ENCODE results near the gene WWC2.

WWC2 gene

GRCh38 chr4:183261953-183262775 lies 163.1 kb downstream of the WWC2 start:
- DNase-seq, result peak; percentile 65

GRCh38 chr4:183262776-183263100 lies 163.7 kb downstream of the WWC2 start:
- DNase-seq, result no peak

GRCh38 chr4:183263787-183264386 lies 164.8 kb downstream of the WWC2 start:
- DNase-seq, result no peak

GRCh38 chr4:183264614-183265013 lies 165.6 kb downstream of the WWC2 start:
- no peak for DNase-seq

DNA sequence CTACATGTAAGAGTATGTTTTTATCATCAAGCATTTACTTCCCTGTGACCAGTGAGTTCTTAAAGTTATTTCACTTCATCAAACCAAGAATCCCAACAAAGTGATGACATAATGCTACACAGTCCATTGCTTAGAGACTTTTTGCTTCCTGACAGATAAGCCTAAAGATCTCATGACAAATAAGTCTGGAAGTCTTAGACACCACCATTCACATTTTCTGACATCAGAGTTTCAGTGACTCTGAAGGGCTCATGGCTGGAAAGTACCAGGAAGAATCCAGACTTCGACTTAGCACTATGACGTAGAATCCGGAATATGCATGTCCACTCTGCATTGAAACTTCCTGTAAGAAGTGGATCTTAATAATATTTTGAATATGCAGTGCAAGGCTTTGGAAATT lies 167.3 kb downstream of the WWC2 start:
- DNase-seq, result no peak

GRCh38 chr4:183268556-183268955 lies 169.5 kb downstream of the WWC2 start:
- DNase-seq, result no peak

- no peak for DNase-seq
These were observed 173.3 kb downstream of the WWC2 start for GRCh38 chr4:183272384-183272783.

- DNase-seq, result no peak
These were observed 177.0 kb downstream of the WWC2 start for GRCh38 chr4:183276106-183276505.

GRCh38 chr4:183284258-183284785 lies 185.3 kb downstream of the WWC2 start:
- DNase-seq, result no peak

DNA sequence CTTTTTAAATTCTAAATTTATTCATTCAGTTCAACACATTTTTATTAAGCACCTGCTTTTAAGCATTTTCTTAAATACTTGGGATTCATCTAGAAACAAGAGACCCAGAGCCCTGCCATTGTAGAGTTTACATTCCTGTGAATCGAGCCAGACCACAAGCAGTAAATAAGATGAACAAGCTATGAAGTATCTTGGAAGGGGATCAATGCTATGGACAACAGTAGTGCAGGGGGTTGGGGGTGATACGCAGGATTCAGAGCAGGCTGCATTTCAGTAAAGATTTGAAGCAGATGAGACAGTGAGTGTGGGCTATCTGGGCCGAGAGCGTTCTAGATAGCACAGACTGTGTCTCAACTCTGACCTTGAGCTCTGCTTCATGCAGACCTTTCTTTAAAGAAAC lies 185.9 kb downstream of the WWC2 start:
- no peak for DNase-seq

GRCh38 chr4:183285886-183286285 lies 186.8 kb downstream of the WWC2 start:
- DNase-seq, result no peak

DNA sequence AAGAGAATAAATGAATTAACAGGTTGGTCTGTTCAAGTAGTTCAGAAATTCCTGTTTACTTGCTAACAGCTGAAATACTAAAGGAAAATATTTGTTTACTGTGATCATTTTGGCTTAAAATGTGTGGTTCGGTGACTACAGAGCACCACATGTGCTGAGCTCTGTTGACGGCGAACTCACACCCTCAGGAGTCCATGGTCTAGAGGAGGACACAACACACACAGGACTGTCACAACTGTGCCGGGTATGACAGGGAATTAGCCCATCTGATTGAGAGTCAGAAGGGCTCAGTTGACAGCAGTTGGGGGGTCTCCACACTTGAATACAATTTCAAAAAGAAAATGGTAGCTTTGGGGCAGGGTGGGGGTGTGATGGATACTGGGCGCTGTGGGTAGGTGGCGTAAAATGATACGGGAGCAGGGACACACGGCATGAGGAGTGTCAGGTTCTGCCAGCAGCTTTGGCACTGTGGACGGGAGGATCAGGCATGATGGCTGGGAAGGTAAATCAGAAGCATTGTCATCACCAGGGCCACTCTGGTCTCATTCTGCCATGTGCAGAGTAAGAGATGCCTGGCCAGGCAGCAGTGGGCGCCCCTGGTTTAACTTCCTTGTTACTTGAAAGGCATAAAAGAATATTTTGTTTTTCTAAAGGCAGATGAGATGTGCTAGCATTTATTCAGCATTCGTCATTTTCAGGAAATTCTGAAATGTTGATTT lies 187.7 kb downstream of the WWC2 start:
- no peak for DNase-seq

DNA sequence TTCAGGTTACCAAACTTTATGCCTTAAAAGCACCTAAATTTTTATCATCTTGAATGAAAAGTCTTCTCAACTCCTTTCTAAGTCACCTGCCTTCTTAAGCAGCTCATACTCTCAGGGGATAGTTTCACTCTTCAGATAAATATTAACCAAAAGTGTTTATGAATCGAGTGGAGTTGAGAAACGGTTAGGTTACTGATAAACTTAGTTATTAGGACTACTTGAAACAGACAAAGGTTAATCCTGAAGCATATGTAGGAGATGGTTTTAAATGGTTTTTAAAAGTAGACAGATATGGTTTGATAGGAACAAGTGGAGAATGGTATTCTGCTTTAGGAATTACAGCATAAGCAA lies 188.2 kb downstream of the WWC2 start:
- DNase-seq, result no peak

GRCh38 chr4:183287677-183288076 lies 188.6 kb downstream of the WWC2 start:
- no peak for DNase-seq

DNA sequence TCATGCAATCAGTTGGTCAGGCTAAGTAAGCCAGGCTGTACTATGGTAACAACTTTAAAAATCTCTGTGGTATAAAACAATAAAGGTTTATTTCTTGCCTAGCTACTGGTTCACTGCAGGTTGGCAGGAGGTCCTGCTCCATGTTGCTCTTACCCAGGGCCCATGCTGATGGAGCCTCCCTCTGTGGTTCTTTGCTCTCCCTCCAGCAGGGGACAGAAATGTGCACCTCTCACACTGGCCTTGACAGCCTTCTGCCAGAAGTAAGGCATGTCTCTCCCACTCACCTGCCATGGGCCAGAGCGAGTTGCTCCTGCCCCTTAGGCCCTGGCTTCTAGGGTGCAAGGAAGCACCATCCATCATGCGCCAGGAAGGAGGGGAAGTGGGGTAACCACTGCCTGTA lies 189.9 kb downstream of the WWC2 start:
- DNase-seq, result no peak

DNA sequence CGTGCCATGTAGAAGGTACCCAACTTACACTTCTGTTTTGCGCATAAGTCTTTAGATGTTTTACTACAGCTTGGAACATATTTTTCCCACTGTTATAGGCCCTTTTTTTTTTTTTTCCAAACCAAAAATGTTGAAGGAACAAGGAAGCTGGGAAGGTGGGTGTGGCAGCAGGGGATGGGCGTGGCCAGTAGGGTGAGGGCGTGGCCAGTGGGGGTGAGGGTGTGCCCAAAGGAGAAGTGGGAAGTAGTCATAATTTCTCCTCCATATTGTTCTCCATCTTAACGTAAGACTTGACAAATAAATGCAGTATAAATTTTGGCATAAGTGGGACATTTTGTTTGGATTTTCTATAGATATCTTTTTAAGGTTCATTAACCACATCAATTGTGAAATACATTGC lies 190.6 kb downstream of the WWC2 start:
- DNase-seq, result no peak

DNA sequence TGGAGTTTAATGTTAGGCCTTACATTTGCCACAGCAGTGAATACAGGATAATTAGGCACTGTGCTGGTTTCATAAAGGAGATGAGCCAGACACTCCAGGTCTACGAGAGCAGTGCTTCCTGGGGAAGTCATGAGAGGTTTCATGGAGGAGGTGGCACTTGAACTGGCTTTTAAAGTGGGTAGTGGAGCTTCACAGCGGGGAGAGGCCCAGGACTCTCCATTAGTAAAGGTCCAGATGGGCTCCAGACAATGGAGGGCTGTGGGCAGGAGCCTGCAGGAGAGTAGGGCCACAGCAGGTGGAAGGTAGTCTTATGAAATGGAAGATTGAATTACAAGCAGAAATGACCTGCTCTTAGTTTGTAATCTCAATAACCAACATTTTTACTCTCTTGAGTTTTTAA lies 192.0 kb downstream of the WWC2 start:
- DNase-seq, result no peak

DNA sequence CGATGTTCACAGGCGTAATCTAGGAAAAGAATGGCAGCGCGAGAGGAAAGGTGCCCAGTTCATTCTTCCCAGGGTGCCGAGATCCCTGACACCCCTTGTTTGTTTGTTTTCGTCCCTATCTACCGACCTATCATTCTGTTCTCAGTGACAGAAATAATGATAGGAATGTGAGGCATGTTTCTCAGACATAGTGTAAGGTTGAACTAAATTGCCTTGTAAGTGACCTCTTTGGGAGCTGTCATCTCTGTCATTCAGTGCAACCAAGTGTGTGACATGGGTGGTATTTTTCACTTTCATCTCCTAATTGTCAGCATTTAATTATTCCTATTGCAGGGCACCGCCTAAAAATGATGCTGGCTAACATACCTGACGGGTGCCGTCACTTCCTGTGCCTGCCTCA lies 196.7 kb downstream of the WWC2 start:
- no peak for DNase-seq

- no peak for DNase-seq
These were observed 198.6 kb downstream of the WWC2 start for GRCh38 chr4:183297675-183298074.

- DNase-seq, result no peak
These were observed 200.4 kb downstream of the WWC2 start for GRCh38 chr4:183299464-183299863.

- no peak for DNase-seq
These were observed 201.0 kb downstream of the WWC2 start for GRCh38 chr4:183300070-183300469.

- no peak for DNase-seq
These were observed 201.6 kb downstream of the WWC2 start for GRCh38 chr4:183300655-183301054.

DNA sequence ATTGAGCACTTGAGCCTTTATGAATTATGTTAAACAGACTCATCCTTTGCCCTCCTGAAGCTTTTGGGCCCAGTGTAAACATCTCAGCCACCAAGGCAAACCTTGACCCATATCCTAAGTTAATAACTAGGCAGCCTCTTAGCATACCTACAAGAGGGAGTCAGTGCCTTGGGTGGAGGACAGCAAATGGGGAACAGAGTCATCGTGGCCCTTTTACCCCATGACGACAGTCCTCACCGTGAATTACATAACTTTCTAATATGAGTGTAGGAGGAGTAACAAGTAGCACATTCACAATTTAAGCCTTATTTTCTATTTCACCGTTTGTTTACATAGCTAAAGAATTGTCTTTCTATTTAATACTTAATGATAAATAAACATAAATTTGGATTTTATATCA lies 204.2 kb downstream of the WWC2 start:
- DNase-seq, result no peak

DNA sequence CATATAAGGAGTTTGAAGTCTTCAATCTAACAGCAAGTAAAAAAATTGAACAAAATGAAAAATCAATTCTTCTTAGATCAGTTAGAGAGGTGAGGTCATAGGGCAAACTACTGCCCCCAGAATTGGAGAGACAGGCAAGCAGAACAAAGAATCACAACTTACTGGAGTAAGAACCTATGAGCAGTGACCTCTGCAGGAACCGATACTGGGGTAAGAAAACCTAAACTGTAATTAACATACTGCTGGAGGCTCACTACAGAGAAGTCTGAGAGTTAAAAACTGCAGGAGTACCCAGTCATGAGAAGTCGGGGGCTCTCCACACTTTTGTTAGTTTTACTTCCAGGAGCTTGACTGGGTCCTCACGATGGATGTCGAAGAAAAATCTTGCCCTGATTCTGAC lies 205.0 kb downstream of the WWC2 start:
- no peak for DNase-seq
